T-helper 2 cell treated with Interferon-gamma antibody and Interleukin-4, amounts not matched to agents 5 μg/mL and 100 μg/mL, for 36 hours (primary cell): Measurements from ENCODE around the gene SLC38A5.

ENCODE experiments used
- DNase-seq: peaks from one replicate; pipeline ENCODE4 v3.0.0; 2021; ENCODE audit warnings: low spot score
- H3K27ac Mint-ChIP-seq: one replicate; pipeline ENCODE4 v1.8.0; 2021; ENCODE audit warnings: mild to moderate bottlenecking, mixed read lengths
- H3K27me3 Mint-ChIP-seq: one replicate; pipeline ENCODE4 v1.8.0; 2021; ENCODE audit warnings: low read depth, mixed read lengths
- H3K36me3 Mint-ChIP-seq: one replicate; pipeline ENCODE4 v1.8.0; 2021; ENCODE audit warnings: low read depth, mixed read lengths
- H3K4me1 Mint-ChIP-seq: one replicate; pipeline ENCODE4 v1.8.0; 2021; ENCODE audit warnings: low read depth, mixed read lengths
- H3K4me3 Mint-ChIP-seq: one replicate; pipeline ENCODE4 v1.8.0; 2022; ENCODE audit warnings: mild to moderate bottlenecking, moderate library complexity, mixed read lengths
- H3K9me3 Mint-ChIP-seq: one replicate; pipeline ENCODE4 v1.8.0; 2021; ENCODE audit warnings: mixed read lengths

SLC38A5 gene

GRCh38 chrX:48468693-48469691 is 1.1 kb downstream of the SLC38A5 start:
- Mint-ChIP-seq H3K9me3 (no peaks in the 10 kb centered on the region), H3K36me3 (peaks cover 33% of the 10 kb centered on the region), H3K27me3 (no peaks in the 10 kb centered on the region), H3K4me1 (peaks cover 33% of the 10 kb centered on the region), H3K27ac (peak overlapping the region; percentile 96), H3K4me3 (peak overlapping the region; percentile 98)
- peak; percentile 26 for DNase-seq

- peak overlapping the region; percentile 96 for H3K27ac Mint-ChIP-seq
- peaks cover 35% of the 10 kb centered on the region for H3K36me3 Mint-ChIP-seq
- H3K4me3 Mint-ChIP-seq = peak overlapping the region; percentile 98
- no peaks in the 10 kb centered on the region for H3K9me3 Mint-ChIP-seq
- no peaks in the 10 kb centered on the region for H3K27me3 Mint-ChIP-seq
- DNase-seq = no peak
- peaks cover 33% of the 10 kb centered on the region for H3K4me1 Mint-ChIP-seq
Observed at GRCh38 chrX:48468247-48468671, 1.8 kb downstream of the SLC38A5 start.

GRCh38 chrX:48467281-48467761 is 2.7 kb downstream of the SLC38A5 start:
- peak overlapping the region; percentile 98 for H3K4me3 Mint-ChIP-seq
- no peak for DNase-seq
- H3K27me3 Mint-ChIP-seq = no peaks in the 10 kb centered on the region
- H3K9me3 Mint-ChIP-seq = no peaks in the 10 kb centered on the region
- peaks cover 33% of the 10 kb centered on the region for H3K4me1 Mint-ChIP-seq
- H3K27ac Mint-ChIP-seq = peak overlapping the region; percentile 67
- H3K36me3 Mint-ChIP-seq = peaks cover 42% of the 10 kb centered on the region

GRCh38 chrX:48466696-48467095 is 3.4 kb downstream of the SLC38A5 start:
- H3K36me3 Mint-ChIP-seq = peaks cover 44% of the 10 kb centered on the region
- H3K9me3 Mint-ChIP-seq = no peaks in the 10 kb centered on the region
- peaks cover 33% of the 10 kb centered on the region for H3K4me1 Mint-ChIP-seq
- no peak for DNase-seq
- H3K27me3 Mint-ChIP-seq = no peaks in the 10 kb centered on the region
- peak overlapping the region; percentile 98 for H3K4me3 Mint-ChIP-seq
- H3K27ac Mint-ChIP-seq = peak overlapping the region; percentile 67

GRCh38 chrX:48465336-48465933 is 4.6 kb downstream of the SLC38A5 start:
- no peak overlapping the region for H3K27ac Mint-ChIP-seq
- DNase-seq = no peak
- peak overlapping the region; percentile 47 for H3K4me3 Mint-ChIP-seq
- H3K27me3 Mint-ChIP-seq = no peaks in the 10 kb centered on the region
- no peaks in the 10 kb centered on the region for H3K9me3 Mint-ChIP-seq
- H3K4me1 Mint-ChIP-seq = peaks cover 33% of the 10 kb centered on the region
- H3K36me3 Mint-ChIP-seq = peaks cover 51% of the 10 kb centered on the region

GRCh38 chrX:48461830-48462229 is 8.2 kb downstream of the SLC38A5 start:
- Mint-ChIP-seq H3K27ac (no peak overlapping the region), H3K27me3 (no peaks in the 10 kb centered on the region)

GRCh38 chrX:48460606-48461005 is 9.5 kb downstream of the SLC38A5 start:
- no peak for DNase-seq
- no peaks in the 10 kb centered on the region for H3K9me3 Mint-ChIP-seq
- no peaks in the 10 kb centered on the region for H3K27me3 Mint-ChIP-seq
- peaks cover 12% of the 10 kb centered on the region for H3K4me1 Mint-ChIP-seq
- H3K27ac Mint-ChIP-seq = no peak overlapping the region
- H3K4me3 Mint-ChIP-seq = no peak overlapping the region
- peaks cover 47% of the 10 kb centered on the region for H3K36me3 Mint-ChIP-seq

More at GRCh38 chrX:48461830-48462229, 8.2 kb downstream of the SLC38A5 start:
- Mint-ChIP-seq H3K4me1 (peaks cover 15% of the 10 kb centered on the region), H3K9me3 (no peaks in the 10 kb centered on the region), H3K4me3 (no peak overlapping the region), H3K36me3 (peaks cover 55% of the 10 kb centered on the region)
- no peak for DNase-seq

- peaks cover 6% of the 10 kb centered on the region for H3K4me1 Mint-ChIP-seq
- H3K36me3 Mint-ChIP-seq = peaks cover 41% of the 10 kb centered on the region
- no peaks in the 10 kb centered on the region for H3K27me3 Mint-ChIP-seq
- H3K4me3 Mint-ChIP-seq = no peak overlapping the region
- H3K27ac Mint-ChIP-seq = no peak overlapping the region
- no peak for DNase-seq
- H3K9me3 Mint-ChIP-seq = no peaks in the 10 kb centered on the region
Observed at GRCh38 chrX:48460031-48460430, 10.0 kb downstream of the SLC38A5 start.

- Mint-ChIP-seq H3K4me1 (peaks cover 4% of the 10 kb centered on the region), H3K27ac (no peak overlapping the region), H3K27me3 (no peaks in the 10 kb centered on the region), H3K9me3 (no peaks in the 10 kb centered on the region), H3K4me3 (no peak overlapping the region), H3K36me3 (peaks cover 38% of the 10 kb centered on the region)
- no peak for DNase-seq
Observed at GRCh38 chrX:48459483-48459882, 10.6 kb downstream of the SLC38A5 start.

- no peaks in the 10 kb centered on the region for H3K4me1 Mint-ChIP-seq
- H3K27ac Mint-ChIP-seq = no peak overlapping the region
- no peak for DNase-seq
- H3K9me3 Mint-ChIP-seq = no peaks in the 10 kb centered on the region
- no peaks in the 10 kb centered on the region for H3K27me3 Mint-ChIP-seq
- no peak overlapping the region for H3K4me3 Mint-ChIP-seq
- peaks cover 32% of the 10 kb centered on the region for H3K36me3 Mint-ChIP-seq
Observed at GRCh38 chrX:48458711-48459110, 11.3 kb downstream of the SLC38A5 start.

GRCh38 chrX:48456628-48457331 is 13.3 kb downstream of the SLC38A5 start:
- peaks cover 24% of the 10 kb centered on the region for H3K36me3 Mint-ChIP-seq
- H3K9me3 Mint-ChIP-seq = no peaks in the 10 kb centered on the region
- H3K27me3 Mint-ChIP-seq = no peaks in the 10 kb centered on the region
- no peak overlapping the region for H3K27ac Mint-ChIP-seq
- DNase-seq = no peak
- no peaks in the 10 kb centered on the region for H3K4me1 Mint-ChIP-seq
- no peak overlapping the region for H3K4me3 Mint-ChIP-seq

- Mint-ChIP-seq H3K27me3 (no peaks in the 10 kb centered on the region), H3K27ac (no peak overlapping the region)
Observed at GRCh38 chrX:48451708-48452107, 18.4 kb downstream of the SLC38A5 start.

GRCh38 chrX:48450076-48450475 is 20.0 kb downstream of the SLC38A5 start:
- H3K4me1 Mint-ChIP-seq = no peaks in the 10 kb centered on the region
- DNase-seq = no peak
- H3K27me3 Mint-ChIP-seq = no peaks in the 10 kb centered on the region
- no peak overlapping the region for H3K4me3 Mint-ChIP-seq
- H3K9me3 Mint-ChIP-seq = no peaks in the 10 kb centered on the region
- H3K27ac Mint-ChIP-seq = no peak overlapping the region
- H3K36me3 Mint-ChIP-seq = no peaks in the 10 kb centered on the region

More at GRCh38 chrX:48451708-48452107, 18.4 kb downstream of the SLC38A5 start:
- H3K4me3 Mint-ChIP-seq = no peak overlapping the region
- H3K9me3 Mint-ChIP-seq = no peaks in the 10 kb centered on the region
- no peak for DNase-seq
- peaks cover under 1% of the 10 kb centered on the region for H3K36me3 Mint-ChIP-seq
- no peaks in the 10 kb centered on the region for H3K4me1 Mint-ChIP-seq
